ENCODE results near the gene SLC25A29. TPM values are rescaled to one million over a fixed set of nuclear protein-coding genes. Genes with fewer than 3 reads are reported as not detected.
A peak's percentile ranks its signal among the peaks of the same experiment; 100 is the strongest.

The SLC25A29 gene
- total and polyA plus RNA-seq, 2 of the 13 experiments (the other 11 are each of a cell fraction or from before 2014, with no cell fraction given): 12.2 to 17.2 TPM

DNA sequence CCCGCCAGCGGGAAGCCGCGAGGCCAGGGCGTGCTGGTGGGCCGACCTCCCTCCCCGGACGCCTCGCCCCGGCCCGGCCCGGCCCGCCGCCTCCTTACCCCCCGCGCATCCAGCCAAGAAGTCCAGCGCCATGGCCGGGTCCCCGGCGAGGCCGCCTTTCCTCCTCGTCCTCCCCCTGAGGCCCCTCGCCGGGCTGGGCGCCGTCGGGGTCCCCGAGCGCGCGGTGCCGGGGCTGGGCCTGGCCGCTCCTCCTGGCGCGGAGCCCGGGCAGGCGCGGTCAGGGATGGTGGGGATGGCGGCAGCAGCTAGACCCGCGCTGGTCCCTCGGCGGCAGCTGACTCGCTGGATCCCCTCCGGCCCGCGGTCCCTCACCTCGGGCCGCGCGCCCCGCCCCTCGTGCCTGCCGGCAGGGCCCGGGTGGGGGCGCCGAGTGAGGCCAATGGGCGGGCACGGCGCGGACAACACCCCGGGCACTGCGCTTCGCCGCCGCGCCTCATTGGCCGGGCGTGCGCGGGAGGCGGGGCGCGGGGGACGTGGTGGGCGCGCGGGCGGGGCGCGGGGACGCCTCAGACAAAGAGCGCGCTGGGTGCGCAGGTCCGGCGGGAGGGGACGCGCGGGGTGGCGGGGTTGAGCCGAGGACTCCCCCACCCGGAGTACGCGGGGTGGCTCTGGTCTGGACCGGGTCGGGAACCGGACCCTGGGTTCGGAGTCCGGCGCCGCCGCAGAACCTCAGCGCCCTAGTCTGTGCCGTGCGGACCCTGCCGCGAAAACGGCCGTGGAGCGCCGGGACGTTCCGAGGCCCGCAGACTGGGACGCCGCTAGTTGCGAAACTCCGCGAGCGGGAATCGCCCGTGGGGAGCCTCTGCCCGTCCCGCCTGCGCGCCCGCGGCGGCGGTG, at the start of gene SLC25A29 (continued):
- TF ChIP-seq PHF21A (CRISPR knock-in tag; IDR thresholded peaks at IDR 0.05): no peak
- TF ChIP-seq JUNB (CRISPR knock-in tag; IDR thresholded peaks at IDR 0.05; ENCODE audit: borderline replicate concordance): no peak
- no peak for TF ChIP-seq PRDM10 (CRISPR knock-in tag; IDR thresholded peaks at IDR 0.05; ENCODE audit: low read depth)
- no peak for TF ChIP-seq ZNF660 (CRISPR knock-in tag; IDR thresholded peaks at IDR 0.05; ENCODE audit: borderline replicate concordance, low read depth)
- TF ChIP-seq, protein P1, sequence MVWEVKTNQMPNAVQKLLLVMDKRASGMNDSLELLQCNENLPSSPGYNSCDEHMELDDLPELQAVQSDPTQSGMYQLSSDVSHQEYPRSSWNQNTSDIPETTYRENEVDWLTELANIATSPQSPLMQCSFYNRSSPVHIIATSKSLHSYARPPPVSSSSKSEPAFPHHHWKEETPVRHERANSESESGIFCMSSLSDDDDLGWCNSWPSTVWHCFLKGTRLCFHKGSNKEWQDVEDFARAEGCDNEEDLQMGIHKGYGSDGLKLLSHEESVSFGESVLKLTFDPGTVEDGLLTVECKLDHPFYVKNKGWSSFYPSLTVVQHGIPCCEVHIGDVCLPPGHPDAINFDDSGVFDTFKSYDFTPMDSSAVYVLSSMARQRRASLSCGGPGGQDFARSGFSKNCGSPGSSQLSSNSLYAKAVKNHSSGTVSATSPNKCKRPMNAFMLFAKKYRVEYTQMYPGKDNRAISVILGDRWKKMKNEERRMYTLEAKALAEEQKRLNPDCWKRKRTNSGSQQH (CRISPR knock-in tag; IDR thresholded peaks at IDR 0.05; ENCODE audit: low read depth): peak; percentile 14; the same call in 1 of the 2 replicates
- no peak for TF ChIP-seq ZNF589 (CRISPR knock-in tag; conservative IDR thresholded peaks at IDR 0.05)
- TF ChIP-seq RARA (CRISPR knock-in tag; IDR thresholded peaks at IDR 0.05): no peak
- no peak for TF ChIP-seq TRIM24 (CRISPR knock-in tag; IDR thresholded peaks at IDR 0.05)
- peak; percentile 69 for TF ChIP-seq NFYC (CRISPR knock-in tag; IDR thresholded peaks at IDR 0.05)
- TF ChIP-seq TSC22D2 (CRISPR knock-in tag; IDR thresholded peaks at IDR 0.05; ENCODE audit: borderline replicate concordance): no peak
- TF ChIP-seq NPAS2 (CRISPR knock-in tag; IDR thresholded peaks at IDR 0.05; ENCODE audit: borderline replicate concordance): no peak
- TF ChIP-seq ZNF317 (CRISPR knock-in tag; IDR thresholded peaks at IDR 0.05): no peak
- TF ChIP-seq ZNF326 (CRISPR knock-in tag; IDR thresholded peaks at IDR 0.05; ENCODE audit: borderline replicate concordance): no peak
- TF ChIP-seq ZBTB7A (CRISPR knock-in tag; IDR thresholded peaks at IDR 0.05): no peak
- peak; percentile 54; the same call in 1 of the 2 replicates for TF ChIP-seq GABPB1 (CRISPR knock-in tag; IDR thresholded peaks at IDR 0.05)
- no peak for TF ChIP-seq MTF2 (CRISPR knock-in tag; IDR thresholded peaks at IDR 0.05; ENCODE audit: borderline replicate concordance)
- no peak for TF ChIP-seq ZNF75D (CRISPR knock-in tag; IDR thresholded peaks at IDR 0.05; ENCODE audit: borderline replicate concordance)
- TF ChIP-seq CCDC6 (CRISPR knock-in tag; IDR thresholded peaks at IDR 0.05): peak; percentile 85
- TF ChIP-seq ZFP90 (CRISPR knock-in tag; IDR thresholded peaks at IDR 0.05; ENCODE audit: borderline replicate concordance): no peak; the same call in 1 of the 2 replicates
- peak; percentile 64; the same call in 1 of the 2 replicates for TF ChIP-seq KMT2A (CRISPR knock-in tag; IDR thresholded peaks at IDR 0.05)
- TF ChIP-seq REPIN1 (CRISPR knock-in tag; IDR thresholded peaks at IDR 0.05; ENCODE audit: borderline replicate concordance, low read depth): no peak
- no peak for TF ChIP-seq SOX6 (IDR thresholded peaks at IDR 0.05)
- no peak; the same call in 1 of the 2 replicates for TF ChIP-seq SOX6 (CRISPR knock-in tag; IDR thresholded peaks at IDR 0.05)
- TF ChIP-seq, protein P2, sequence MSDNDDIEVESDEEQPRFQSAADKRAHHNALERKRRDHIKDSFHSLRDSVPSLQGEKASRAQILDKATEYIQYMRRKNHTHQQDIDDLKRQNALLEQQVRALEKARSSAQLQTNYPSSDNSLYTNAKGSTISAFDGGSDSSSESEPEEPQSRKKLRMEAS (IDR thresholded peaks at IDR 0.05): peak; percentile 79
